Stimulated activated naive B cell treated with anti-CD40 and anti-IgM and Interleukin-4, amounts not matched to agents 10 μg/mL and 1 μg/mL and 100 μg/mL, for 72 hours (primary cell): ENCODE results near the gene NT5M.
"Not testable (repeated sequence)": the region's sequence is repeated elsewhere in the genome, so short reads cannot be mapped to it uniquely, and the experiment has no call there.

Source experiments
- ATAC-seq, 2 donors: fragments of 150-1000 bp; cut with Tn5 transposase; replicated peaks; 2 replicates each; pipeline ENCODE4 v1.10.0; 2021; ENCODE audit warnings: moderate library complexity in 1 of 2
- DNase-seq: peaks from one replicate; pipeline ENCODE4 v3.0.0; 2021
- H3K27ac Mint-ChIP-seq: one replicate; pipeline ENCODE4 v1.8.0; 2022; ENCODE audit warnings: mild to moderate bottlenecking, mixed read lengths
- H3K27me3 Mint-ChIP-seq, 2 donors: one replicate each; pipeline ENCODE4 v1.8.0; 2022; ENCODE audit warnings: mixed read lengths in 2 of 2
- H3K36me3 Mint-ChIP-seq, 2 donors: one replicate each; pipeline ENCODE4 v1.8.0; 2022; ENCODE audit warnings: mixed read lengths in 2 of 2, mild to moderate bottlenecking in 1 of 2
- H3K4me1 Mint-ChIP-seq, 2 donors: one replicate each; pipeline ENCODE4 v1.8.0; 2022; ENCODE audit warnings: mixed read lengths in 2 of 2, mild to moderate bottlenecking in 1 of 2
- H3K4me3 Mint-ChIP-seq, 2 donors: one replicate each; pipeline ENCODE4 v1.8.0; 2022; ENCODE audit warnings: mild to moderate bottlenecking in 2 of 2, mixed read lengths in 2 of 2, moderate library complexity in 1 of 2
- H3K9me3 Mint-ChIP-seq, 2 donors: one replicate each; pipeline ENCODE4 v1.8.0; 2022; ENCODE audit warnings: mixed read lengths in 2 of 2, mild to moderate bottlenecking in 1 of 2

NT5M gene

DNA sequence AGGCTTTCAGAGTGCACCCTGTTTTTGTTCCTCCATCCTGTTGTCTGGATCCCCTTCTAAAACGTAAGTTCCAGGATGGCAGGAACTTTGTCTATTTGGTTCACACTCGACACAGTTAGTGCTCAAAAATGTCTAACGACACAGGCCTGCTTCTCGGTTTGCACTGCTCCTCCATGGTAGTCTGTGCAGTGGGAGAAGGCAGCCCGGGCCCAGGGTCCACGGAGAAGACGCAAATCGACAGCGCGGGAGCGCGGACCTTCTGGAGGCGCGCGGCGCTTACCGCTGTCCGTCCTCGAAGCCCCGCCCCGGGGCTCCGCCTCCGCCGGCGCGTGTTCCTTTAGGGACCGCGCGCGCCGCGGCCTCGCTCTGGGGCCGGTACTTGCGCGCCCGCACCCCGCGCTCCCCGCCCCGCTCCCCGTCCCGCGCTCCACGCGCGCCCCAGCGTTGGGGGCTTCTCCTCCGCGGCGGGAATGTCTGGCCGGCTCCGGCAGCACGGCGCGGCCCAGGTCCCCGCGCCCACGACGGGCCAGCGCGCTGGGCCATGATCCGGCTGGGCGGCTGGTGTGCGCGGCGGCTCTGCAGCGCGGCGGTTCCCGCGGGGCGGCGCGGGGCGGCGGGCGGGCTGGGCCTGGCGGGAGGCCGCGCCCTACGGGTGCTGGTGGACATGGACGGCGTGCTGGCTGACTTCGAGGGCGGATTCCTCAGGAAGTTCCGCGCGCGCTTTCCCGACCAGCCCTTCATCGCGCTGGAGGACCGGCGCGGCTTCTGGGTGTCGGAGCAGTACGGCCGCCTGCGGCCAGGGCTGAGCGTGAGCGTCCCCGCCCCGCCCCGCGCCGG, at the start of gene NT5M:
Gene NT5M (plus strand): TSS at position 364 of the 837 bp plus-strand sequence. CDS start 178 bp downstream, at position 542.
- Mint-ChIP-seq H3K27ac (peak within 1 kb of the TSS; percentile 87), H3K4me1 (peaks cover 21 to 47% of the 10 kb centered on the region in 2 donors), H3K4me3 (peak within 1 kb of the TSS; percentile 91 to 95), H3K36me3 (no peaks in the 10 kb centered on the region), H3K27me3 (no peaks in the 10 kb centered on the region), H3K9me3 (no peaks in the 10 kb centered on the region)
- DNase-seq (peak; percentile 60), ATAC-seq (peak; percentile 67 to 74)

DNA sequence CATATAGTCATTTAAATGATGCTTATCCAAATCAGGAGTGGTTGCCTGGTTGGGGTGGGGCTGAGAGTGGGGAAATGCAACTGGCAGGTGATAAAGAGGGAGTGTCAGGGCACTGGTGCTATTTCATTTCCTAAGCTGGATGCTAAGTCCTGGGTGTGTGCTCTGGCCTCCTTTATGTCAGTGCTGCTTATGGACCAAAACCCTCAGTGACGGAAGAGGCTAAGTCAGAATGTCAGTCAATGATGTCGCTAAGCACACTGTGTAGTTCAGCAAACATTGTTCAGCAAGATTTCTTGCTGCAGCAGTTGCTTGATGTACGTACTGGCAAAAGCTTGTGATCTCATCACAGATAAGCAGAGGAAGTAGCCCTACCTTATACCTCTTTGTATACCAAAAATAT, 49.8 kb upstream of the NT5M start:
- Mint-ChIP-seq H3K27ac (no peak overlapping the region), H3K9me3 (no peaks in the 10 kb centered on the region), H3K27me3 (no peaks in the 10 kb centered on the region), H3K36me3 (peaks cover 31 to 39% of the 10 kb centered on the region in 2 donors), H3K4me1 (no peaks in the 10 kb centered on the region), H3K4me3 (no peak overlapping the region)
- no peak for ATAC-seq
- DNase-seq: no peak

DNA sequence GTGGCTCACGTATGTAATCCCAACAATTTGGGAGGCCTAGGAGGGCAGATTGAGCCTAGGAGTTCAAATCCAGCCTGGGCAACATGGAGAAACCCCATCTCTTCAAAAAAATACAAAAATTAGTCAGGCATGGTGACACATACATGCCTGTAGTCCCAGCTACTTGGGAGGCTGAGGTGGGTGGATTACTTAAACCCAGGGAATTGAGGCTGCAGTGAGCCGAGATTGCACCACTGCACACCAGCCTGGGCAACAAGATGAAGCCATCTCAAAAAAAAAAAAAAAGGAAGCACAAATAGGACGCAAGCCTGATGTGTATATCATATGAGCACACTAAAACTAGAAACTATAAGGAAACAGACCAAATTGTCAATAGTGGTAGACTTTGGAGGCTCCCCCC, 49.1 kb upstream of the NT5M start:
- no peak for DNase-seq
- Mint-ChIP-seq H3K4me3 (no peak overlapping the region), H3K27ac (no peak overlapping the region), H3K27me3 (no peaks in the 10 kb centered on the region), H3K9me3 (no peaks in the 10 kb centered on the region), H3K36me3 (peaks cover 37 to 44% of the 10 kb centered on the region in 2 donors), H3K4me1 (no peaks in the 10 kb centered on the region)
- no peak for ATAC-seq

DNA sequence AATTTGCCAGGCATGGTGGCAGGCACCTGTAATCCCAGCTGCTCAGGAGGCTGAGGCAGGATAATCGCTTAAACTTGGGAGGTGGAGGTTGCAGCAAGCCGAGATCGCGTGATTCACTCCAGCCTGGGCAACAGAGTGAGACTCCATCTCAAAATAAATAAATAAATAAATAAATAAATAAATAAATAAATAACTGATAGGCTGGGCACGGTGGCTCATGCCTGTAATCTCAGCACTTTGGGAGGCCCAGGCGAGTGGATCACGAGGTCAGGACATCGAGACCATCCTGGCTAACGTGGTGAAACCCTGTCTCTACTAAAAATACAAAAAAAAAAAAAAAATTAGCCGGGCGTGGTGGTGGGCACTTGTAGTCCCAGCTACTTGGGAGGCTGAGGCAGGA, 47.5 kb upstream of the NT5M start:
- not testable (repeated sequence) for H3K9me3 Mint-ChIP-seq, H3K27me3 Mint-ChIP-seq, H3K27ac Mint-ChIP-seq, H3K4me1 Mint-ChIP-seq, ATAC-seq, DNase-seq, H3K4me3 Mint-ChIP-seq
- peaks cover 44 to 54% of the 10 kb centered on the region in 2 donors for H3K36me3 Mint-ChIP-seq

DNA sequence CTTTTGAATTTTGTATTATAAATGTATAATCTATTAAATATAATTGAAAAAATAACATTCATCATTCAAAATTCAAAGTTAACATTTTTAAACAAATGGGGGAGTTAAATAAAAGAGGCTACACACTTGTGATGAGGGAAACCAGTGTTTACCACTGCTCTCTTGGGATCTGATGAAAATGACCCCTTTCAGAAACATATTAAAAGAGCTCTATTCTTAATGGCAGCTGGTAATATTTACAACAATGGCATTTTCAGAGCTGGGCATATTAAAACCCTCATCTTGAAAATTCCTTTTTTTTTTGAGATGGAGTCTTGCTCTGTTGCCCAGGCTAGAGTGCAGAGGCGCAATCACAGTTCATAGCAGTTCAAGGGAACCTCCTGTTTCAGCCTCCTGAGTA, 46.9 kb upstream of the NT5M start:
- Mint-ChIP-seq H3K27me3 (no peaks in the 10 kb centered on the region), H3K36me3 (peaks cover 47 to 59% of the 10 kb centered on the region in 2 donors), H3K27ac (no peak overlapping the region), H3K9me3 (no peaks in the 10 kb centered on the region), H3K4me3 (no peak overlapping the region), H3K4me1 (no peaks in the 10 kb centered on the region)
- ATAC-seq (no peak), DNase-seq (no peak)

DNA sequence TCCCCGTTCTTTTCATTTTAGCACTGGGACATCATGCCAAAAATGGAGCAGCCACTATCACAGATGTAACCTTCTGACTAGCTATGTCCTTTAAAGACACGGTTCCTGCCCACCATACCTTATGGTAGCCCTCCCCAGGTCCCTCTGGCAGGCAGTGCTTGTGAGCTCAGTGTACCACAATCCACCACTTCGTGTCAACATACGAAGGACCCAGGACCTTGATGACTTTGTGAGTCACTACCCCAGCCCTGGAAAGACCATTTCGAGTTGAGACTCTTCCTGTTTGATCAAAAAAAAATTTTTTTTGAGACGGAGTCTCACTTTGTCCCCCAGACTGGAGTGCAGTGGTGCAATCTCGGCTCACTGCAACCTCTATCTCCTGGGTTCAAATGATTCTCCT, 45.2 kb upstream of the NT5M start:
- DNase-seq: no peak
- H3K36me3 Mint-ChIP-seq: peaks cover 44 to 58% of the 10 kb centered on the region in 2 donors
- no peaks in the 10 kb centered on the region for H3K9me3 Mint-ChIP-seq

DNA sequence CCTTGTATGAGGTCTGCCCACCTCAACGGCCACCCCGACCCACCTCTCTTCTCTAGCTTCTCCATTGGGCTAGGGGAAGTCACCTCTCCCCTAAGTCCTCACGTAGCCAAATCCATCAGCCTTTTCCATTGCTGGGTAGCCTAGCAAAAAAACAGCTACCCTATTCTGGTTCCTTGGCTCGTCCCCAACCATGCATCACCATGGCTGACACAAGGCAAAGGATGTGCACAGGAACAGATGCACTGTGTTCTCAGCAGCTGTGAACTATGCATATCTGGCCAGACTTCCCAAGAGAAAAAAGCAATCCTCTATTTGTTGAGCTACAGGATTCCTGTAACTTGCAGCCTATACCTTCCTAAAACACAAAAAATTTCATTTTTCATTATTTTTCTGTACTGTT, 44.2 kb upstream of the NT5M start:
- ATAC-seq (no peak), DNase-seq (no peak)
- H3K27me3 Mint-ChIP-seq: no peaks in the 10 kb centered on the region
- H3K27ac Mint-ChIP-seq: no peak overlapping the region
- peaks cover 45 to 56% of the 10 kb centered on the region in 2 donors for H3K36me3 Mint-ChIP-seq
- H3K4me1 Mint-ChIP-seq: no peaks in the 10 kb centered on the region
- no peaks in the 10 kb centered on the region for H3K9me3 Mint-ChIP-seq
- H3K4me3 Mint-ChIP-seq: no peak overlapping the region

More for the DNA sequence above, 45.2 kb upstream of the NT5M start:
- H3K27ac Mint-ChIP-seq: peak overlapping the region; percentile 63
- ATAC-seq: no peak
- no peaks in the 10 kb centered on the region for H3K27me3 Mint-ChIP-seq
- H3K4me3 Mint-ChIP-seq: no peak overlapping the region
- no peaks in the 10 kb centered on the region for H3K4me1 Mint-ChIP-seq

DNA sequence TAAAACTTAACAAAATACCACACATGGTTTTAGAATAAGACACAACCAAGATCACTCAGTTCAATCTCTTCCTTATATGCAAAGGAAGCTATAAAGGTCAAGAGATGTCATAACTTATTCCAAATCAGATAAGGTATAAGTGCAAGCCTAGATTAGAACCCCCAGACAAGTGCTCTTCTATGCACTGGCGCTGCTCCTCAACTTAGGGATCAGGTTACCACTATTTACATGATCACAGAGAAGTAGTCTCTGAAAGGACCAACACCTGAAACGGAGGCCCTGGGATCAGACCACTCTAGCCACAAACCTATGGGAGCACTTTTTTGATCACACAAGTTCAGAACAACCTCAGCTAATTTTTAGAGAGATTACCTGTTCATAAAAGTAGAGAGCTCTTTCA, 38.7 kb upstream of the NT5M start:
- H3K36me3 Mint-ChIP-seq: peaks cover 28 to 33% of the 10 kb centered on the region in 2 donors
- no peaks in the 10 kb centered on the region for H3K27me3 Mint-ChIP-seq
- no peak overlapping the region for H3K27ac Mint-ChIP-seq
- ATAC-seq (no peak), DNase-seq (no peak)
- no peak overlapping the region for H3K4me3 Mint-ChIP-seq
- H3K4me1 Mint-ChIP-seq: no peaks in the 10 kb centered on the region
- no peaks in the 10 kb centered on the region for H3K9me3 Mint-ChIP-seq

DNA sequence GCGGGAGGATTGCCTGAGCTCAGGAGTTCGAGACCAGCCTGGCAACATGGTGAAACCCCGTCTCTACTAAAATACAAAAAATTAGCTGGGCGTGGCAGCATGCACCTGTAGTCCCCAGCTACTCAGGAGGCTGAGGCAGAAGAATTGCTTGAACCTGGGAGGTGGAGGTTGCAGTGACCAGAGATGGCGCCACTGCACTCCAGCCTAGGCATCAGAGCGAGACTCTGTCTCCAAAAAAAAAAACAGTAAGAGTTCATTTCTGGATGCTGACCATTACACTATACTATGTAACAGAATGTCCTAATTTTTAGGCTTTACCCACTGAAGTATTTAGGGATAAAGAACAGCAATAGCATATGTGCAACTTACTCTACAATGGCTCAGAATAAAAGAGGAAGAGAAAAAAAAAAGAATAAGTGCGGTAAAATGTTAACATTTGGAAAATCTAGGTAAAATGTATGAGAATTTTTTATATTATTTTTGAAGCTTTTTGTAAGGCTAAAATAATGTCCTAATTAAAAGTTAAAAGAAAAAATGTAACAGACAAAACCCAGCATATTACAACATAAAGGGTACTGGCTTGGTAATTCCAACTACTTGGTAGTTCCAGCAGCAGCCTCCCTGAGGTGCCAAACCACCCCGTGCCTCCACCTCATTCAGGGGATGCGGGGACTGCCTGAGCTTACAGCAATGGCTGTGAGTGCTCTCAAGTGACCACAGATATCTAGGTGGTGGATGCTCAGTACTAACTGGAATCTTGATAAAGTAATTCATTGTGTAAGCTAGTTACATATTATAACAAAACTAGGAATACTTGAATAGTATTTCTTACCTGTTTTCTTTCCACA, 33.0 kb upstream of the NT5M start:
- no peak overlapping the region for H3K4me3 Mint-ChIP-seq
- H3K36me3 Mint-ChIP-seq: peaks cover 15 to 24% of the 10 kb centered on the region in 2 donors
- no peaks in the 10 kb centered on the region for H3K9me3 Mint-ChIP-seq
- no peak overlapping the region for H3K27ac Mint-ChIP-seq
- no peaks in the 10 kb centered on the region for H3K27me3 Mint-ChIP-seq
- peak; percentile 9 for DNase-seq
- H3K4me1 Mint-ChIP-seq: no peaks in the 10 kb centered on the region
- ATAC-seq: peak in 1 of 2 donors; percentile 36

DNA sequence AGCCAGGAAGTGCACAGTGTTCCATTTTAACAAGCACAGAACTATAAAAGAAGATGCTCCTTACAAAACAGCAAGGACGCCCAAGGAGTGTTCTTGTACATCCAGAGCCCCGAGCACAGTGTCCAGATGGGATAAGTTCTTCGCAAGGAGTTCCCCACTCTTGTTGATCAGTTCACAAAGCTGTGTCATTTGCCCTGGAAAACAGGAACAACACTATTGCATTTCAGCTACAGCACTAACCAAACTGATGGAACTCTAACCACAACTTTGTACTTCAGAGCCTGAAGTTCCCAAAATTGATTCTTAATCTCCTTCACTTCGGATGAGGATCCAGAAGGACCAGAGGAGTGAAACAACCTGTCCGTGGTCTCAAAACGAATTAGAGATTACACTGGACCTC, 27.2 kb upstream of the NT5M start:
- no peak overlapping the region for H3K27ac Mint-ChIP-seq
- ATAC-seq: no peak
- no peak overlapping the region for H3K4me3 Mint-ChIP-seq
- peaks cover 9 to 25% of the 10 kb centered on the region in 2 donors for H3K36me3 Mint-ChIP-seq
- H3K27me3 Mint-ChIP-seq: no peaks in the 10 kb centered on the region
- H3K9me3 Mint-ChIP-seq: no peaks in the 10 kb centered on the region
- H3K4me1 Mint-ChIP-seq: peaks cover 13 to 30% of the 10 kb centered on the region in 2 donors
- DNase-seq: no peak

DNA sequence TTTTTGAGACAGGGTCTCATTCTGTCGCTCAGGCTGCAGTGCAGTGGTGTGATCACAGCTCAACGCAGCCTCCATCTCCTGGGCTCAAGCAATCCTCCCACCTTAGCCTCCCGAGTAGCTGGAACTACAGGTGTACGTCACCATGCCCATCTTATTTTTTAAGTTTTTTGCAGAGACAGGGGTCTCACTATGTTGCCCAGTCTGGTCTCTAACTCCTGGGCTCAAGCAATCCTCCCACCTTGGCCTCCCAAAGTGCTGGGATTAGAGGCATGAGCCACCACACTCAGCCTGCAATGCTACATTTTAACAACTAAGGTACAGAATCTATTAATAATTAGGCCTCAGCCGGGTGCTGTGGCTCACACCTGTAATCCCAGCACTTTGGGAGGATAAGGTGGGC, 25.7 kb upstream of the NT5M start:
- peaks cover 9 to 25% of the 10 kb centered on the region in 2 donors for H3K36me3 Mint-ChIP-seq
- not testable (repeated sequence) for H3K27me3 Mint-ChIP-seq, H3K27ac Mint-ChIP-seq, DNase-seq, ATAC-seq, H3K4me3 Mint-ChIP-seq, H3K9me3 Mint-ChIP-seq
- peaks cover 15 to 43% of the 10 kb centered on the region in 2 donors for H3K4me1 Mint-ChIP-seq

DNA sequence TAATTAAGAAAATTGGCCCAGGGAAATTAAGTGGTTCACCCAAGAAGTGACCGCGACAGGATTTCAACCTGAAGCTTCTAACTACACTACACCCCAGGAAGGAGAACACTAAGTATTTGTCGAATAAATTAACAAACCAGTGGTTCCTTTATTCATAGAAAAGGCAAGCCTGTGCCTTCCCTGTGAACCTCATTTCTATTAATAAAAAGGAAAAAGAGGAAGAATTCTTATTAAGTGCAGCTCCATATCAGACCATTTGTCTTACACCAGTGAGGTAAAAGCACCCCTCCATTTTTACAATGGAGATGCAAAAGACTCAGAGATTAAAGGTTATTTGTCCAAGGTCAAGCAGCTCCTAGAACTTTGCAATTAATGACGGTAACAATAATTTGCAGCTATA, 23.9 kb upstream of the NT5M start:
- peak overlapping the region; percentile 96 for H3K27ac Mint-ChIP-seq
- ATAC-seq (no peak), DNase-seq (no peak)
- H3K9me3 Mint-ChIP-seq: no peaks in the 10 kb centered on the region
- no peaks in the 10 kb centered on the region for H3K27me3 Mint-ChIP-seq
- peaks cover 8 to 18% of the 10 kb centered on the region in 2 donors for H3K36me3 Mint-ChIP-seq
- peak overlapping the region; percentile 87 to 93 for H3K4me3 Mint-ChIP-seq
- H3K4me1 Mint-ChIP-seq: peaks cover 17 to 44% of the 10 kb centered on the region in 2 donors

DNA sequence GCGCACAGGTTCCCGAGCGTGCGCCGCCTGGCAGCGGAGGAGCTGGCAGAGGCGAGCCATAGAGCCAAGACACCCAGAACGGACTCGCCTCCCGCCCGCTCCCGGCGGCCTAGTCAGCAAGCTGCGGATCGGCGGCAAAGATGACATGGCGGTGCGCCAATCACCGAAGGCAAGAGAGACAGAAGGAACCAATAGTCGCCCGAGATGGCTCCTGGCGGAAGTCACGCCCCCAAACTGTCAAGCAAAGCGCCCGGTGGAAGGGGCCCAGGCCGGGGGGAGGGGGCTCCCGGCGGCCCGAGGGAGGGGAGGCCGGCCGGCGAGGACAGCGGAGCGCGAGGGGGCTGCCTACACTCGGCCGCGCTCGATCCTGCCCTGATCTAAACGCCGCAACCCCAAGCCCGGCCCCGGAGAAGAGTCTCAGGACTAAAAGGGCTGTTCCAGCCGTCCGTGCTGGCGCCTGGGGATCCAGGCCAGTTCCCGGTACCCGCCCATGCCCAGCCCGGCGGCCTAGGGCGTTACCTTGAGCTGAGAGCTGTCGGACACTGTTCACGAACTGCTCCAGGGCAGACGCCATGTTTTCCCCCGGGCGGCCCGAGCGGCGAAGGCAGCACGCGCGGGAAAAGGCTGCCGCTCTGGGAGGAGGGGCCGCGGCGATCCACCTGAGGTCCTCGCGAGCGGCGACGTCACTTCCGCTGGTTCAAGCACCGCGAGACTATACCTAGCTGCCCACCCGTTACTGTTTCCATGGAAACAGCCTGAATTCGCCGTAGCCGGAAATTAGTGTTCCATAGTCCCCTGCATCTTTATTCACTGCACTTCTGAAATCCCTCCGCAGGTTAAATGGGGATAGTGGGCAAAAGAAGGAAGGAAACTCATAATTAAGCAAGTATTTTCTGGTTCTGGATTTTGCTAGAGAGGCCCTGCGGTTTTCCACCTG, 22.3 kb upstream of the NT5M start, which contains the start of gene COPS3:
Gene COPS3 (minus strand): TSS at position 634 of the 937 bp plus-strand sequence. CDS start 60 bp downstream, at position 574.
- DNase-seq: peak; percentile 96
- Mint-ChIP-seq H3K4me3 (peak within 1 kb of the TSS; percentile 87 to 93), H3K4me1 (peaks cover 17 to 44% of the 10 kb centered on the region in 2 donors), H3K9me3 (no peaks in the 10 kb centered on the region), H3K27ac (peak within 1 kb of the TSS; percentile 96), H3K27me3 (no peaks in the 10 kb centered on the region), H3K36me3 (peaks cover 2 to 13% of the 10 kb centered on the region in 2 donors)
- ATAC-seq: peak; percentile 92 to 95
